DND-41 (cell line): ENCODE measurements around the gene BTBD3.

Source experiments
- ATAC-seq: fragments of 200-7000 bp; cut with Tn5 transposase; 3 replicates; pipeline ENCODE4 v1.9.1; 2021; ENCODE audit warnings: low read depth; ENCODE audit not compliant: insufficient read depth
- DNase-seq: peaks from one replicate; pipeline ENCODE4 v3.0.0-alpha.2; 2020
- H2AFZ ChIP-seq: 2 replicates; pipeline ENCODE4 v1.6.0; 2012; ENCODE audit warnings: low read depth, low read length
- H3K27ac ChIP-seq: 2 replicates; pipeline ENCODE4 v1.5.1; 2012; ENCODE audit warnings: low read length, inconsistent platforms
- H3K27me3 ChIP-seq: fragments of 200-600 bp; sonication (generic); 2 replicates; pipeline ENCODE4 v1.6.0; 2012; ENCODE audit warnings: low read length, mild to moderate bottlenecking, inconsistent platforms; ENCODE audit not compliant: insufficient read depth, poor library complexity
- H3K36me3 ChIP-seq: 2 replicates; pipeline ENCODE4 v1.5.1; 2012; ENCODE audit warnings: low read length, inconsistent platforms; ENCODE audit not compliant: insufficient read depth
- H3K4me1 ChIP-seq: 2 replicates; pipeline ENCODE4 v1.5.1; 2012; ENCODE audit warnings: mild to moderate bottlenecking, low read length; ENCODE audit not compliant: insufficient read depth
- H3K4me2 ChIP-seq: 2 replicates; pipeline ENCODE4 v1.6.0; 2012; ENCODE audit warnings: mild to moderate bottlenecking, moderate library complexity, low read length, inconsistent platforms; ENCODE audit not compliant: insufficient read depth
- H3K4me3 ChIP-seq, 2 experiments: fragments of 200-600 bp in 1 of 2; shearing (Covaris generic) in 1 of 2; 2 replicates each; pipeline ENCODE4 v1.5.1; 2012 to 2016; ENCODE audit warnings: inconsistent platforms in 2 of 2, low read length in 2 of 2, mild to moderate bottlenecking in 2 of 2, low read depth in 1 of 2, moderate library complexity in 1 of 2
- H3K79me2 ChIP-seq: 2 replicates; pipeline ENCODE4 v1.6.0; 2012; ENCODE audit warnings: low read length, inconsistent platforms; ENCODE audit not compliant: insufficient read depth
- H3K9ac ChIP-seq: 2 replicates; pipeline ENCODE4 v1.6.0; 2012; ENCODE audit warnings: low read depth, mild to moderate bottlenecking, inconsistent platforms, low read length, moderate library complexity
- H3K9me3 ChIP-seq: 2 replicates; pipeline ENCODE4 v1.5.1; 2012; ENCODE audit warnings: low read length, moderate library complexity, mild to moderate bottlenecking, inconsistent platforms; ENCODE audit not compliant: insufficient read depth, severe bottlenecking
- H4K20me1 ChIP-seq: 2 replicates; pipeline ENCODE4 v1.6.0; 2012; ENCODE audit warnings: low read length; ENCODE audit not compliant: insufficient read depth
- EZH2 ChIP-seq: IDR thresholded peaks from 3 replicates; pipeline ENCODE4 v1.6.1; 2012; ENCODE audit warnings: borderline replicate concordance, low read depth, mild to moderate bottlenecking, moderate library complexity, low read length, inconsistent platforms; ENCODE audit not compliant: severe bottlenecking
- TF ChIP-seq, protein P1 (sequence below): IDR thresholded peaks from 2 replicates; pipeline ENCODE4 v1.5.1; 2012; ENCODE audit warnings: borderline replicate concordance, low read length, moderate library complexity, mild to moderate bottlenecking; ENCODE audit not compliant: poor library complexity, severe bottlenecking; ENCODE audit errors: extremely low read depth

BTBD3 gene

GRCh38 chr20:11943778-11944177 lies 26.1 kb downstream of the BTBD3 start:
- no peak for ATAC-seq

DNA sequence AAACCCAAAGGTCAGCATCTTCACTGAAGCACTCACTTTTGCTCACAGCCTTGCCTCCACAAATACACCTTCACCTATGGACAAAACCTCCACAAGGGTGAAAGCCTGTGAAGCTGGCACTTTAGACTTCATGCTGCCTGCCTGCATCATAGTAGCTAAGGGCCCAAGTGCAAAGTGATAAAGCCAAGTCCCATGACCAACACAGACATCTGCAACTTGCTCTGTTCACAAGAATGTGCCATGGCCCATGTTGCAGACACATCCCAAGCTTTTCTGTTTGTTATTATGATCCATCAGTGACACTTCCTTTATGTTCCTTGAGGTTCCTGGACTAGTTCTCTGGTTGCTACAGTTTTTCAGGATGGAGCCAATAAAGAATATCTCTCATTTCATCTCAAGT lies 31.1 kb downstream of the BTBD3 start:
- Histone ChIP-seq H3K4me2 (no peak overlapping the region), H3K27me3 (no peaks in the 10 kb centered on the region), H4K20me1 (no peaks in the 10 kb centered on the region), H3K4me1 (no peaks in the 10 kb centered on the region), H3K27ac (no peak overlapping the region), H3K9ac (no peak overlapping the region), H3K4me3 (no peak overlapping the region), H3K9me3 (no peaks in the 10 kb centered on the region), H2AFZ (no peak overlapping the region), H3K36me3 (no peaks in the 10 kb centered on the region), H3K79me2 (no peaks in the 10 kb centered on the region)
- ATAC-seq (no peak), DNase-seq (no peak)
- TF ChIP-seq, protein P1, sequence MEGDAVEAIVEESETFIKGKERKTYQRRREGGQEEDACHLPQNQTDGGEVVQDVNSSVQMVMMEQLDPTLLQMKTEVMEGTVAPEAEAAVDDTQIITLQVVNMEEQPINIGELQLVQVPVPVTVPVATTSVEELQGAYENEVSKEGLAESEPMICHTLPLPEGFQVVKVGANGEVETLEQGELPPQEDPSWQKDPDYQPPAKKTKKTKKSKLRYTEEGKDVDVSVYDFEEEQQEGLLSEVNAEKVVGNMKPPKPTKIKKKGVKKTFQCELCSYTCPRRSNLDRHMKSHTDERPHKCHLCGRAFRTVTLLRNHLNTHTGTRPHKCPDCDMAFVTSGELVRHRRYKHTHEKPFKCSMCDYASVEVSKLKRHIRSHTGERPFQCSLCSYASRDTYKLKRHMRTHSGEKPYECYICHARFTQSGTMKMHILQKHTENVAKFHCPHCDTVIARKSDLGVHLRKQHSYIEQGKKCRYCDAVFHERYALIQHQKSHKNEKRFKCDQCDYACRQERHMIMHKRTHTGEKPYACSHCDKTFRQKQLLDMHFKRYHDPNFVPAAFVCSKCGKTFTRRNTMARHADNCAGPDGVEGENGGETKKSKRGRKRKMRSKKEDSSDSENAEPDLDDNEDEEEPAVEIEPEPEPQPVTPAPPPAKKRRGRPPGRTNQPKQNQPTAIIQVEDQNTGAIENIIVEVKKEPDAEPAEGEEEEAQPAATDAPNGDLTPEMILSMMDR, result no peak
- no peak for TF ChIP-seq EZH2

More at GRCh38 chr20:11943778-11944177, 26.1 kb downstream of the BTBD3 start:
- H3K4me1 ChIP-seq, result no peaks in the 10 kb centered on the region
- H3K27ac ChIP-seq, result no peak overlapping the region
- no peak for DNase-seq
- no peaks in the 10 kb centered on the region for H3K79me2 ChIP-seq
- no peak for TF ChIP-seq EZH2
- TF ChIP-seq, protein P1, result no peak
- H3K9ac ChIP-seq, result no peak overlapping the region
- H4K20me1 ChIP-seq, result no peaks in the 10 kb centered on the region
- H3K9me3 ChIP-seq, result no peaks in the 10 kb centered on the region
- H3K36me3 ChIP-seq, result no peaks in the 10 kb centered on the region
- no peak overlapping the region for H3K4me2 ChIP-seq
- no peak overlapping the region for H3K4me3 ChIP-seq
- no peak overlapping the region for H2AFZ ChIP-seq
- no peaks in the 10 kb centered on the region for H3K27me3 ChIP-seq

- Histone ChIP-seq H2AFZ (no peak overlapping the region), H3K9ac (no peak overlapping the region), H3K4me3 (no peak overlapping the region), H4K20me1 (no peaks in the 10 kb centered on the region), H3K4me2 (no peak overlapping the region), H3K9me3 (no peaks in the 10 kb centered on the region), H3K27me3 (no peaks in the 10 kb centered on the region), H3K36me3 (no peaks in the 10 kb centered on the region), H3K79me2 (no peaks in the 10 kb centered on the region), H3K27ac (no peak overlapping the region), H3K4me1 (no peaks in the 10 kb centered on the region)
- TF ChIP-seq EZH2, result no peak
- TF ChIP-seq, protein P1, result no peak
- ATAC-seq (no peak), DNase-seq (no peak)
Measured at GRCh38 chr20:11949711-11950110, 32.0 kb downstream of the BTBD3 start.

DNA sequence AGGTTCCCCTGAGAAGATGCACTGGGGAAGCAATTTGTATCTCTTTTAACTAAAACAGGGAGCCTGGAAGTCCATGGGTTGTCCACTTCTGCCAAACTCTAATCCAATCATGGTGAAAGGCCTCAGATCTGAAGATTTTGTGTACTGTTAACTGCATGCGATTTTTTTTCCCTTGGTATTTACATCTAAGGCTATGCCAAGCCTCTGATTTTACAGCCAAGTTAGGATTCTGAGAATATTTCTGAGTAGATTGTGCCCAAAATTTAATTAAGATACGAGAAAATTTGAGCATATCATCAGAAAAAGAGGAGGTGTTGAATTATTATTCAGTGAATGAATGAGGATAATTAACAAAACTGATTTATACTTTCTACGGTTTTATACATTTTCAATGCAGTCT lies 34.0 kb downstream of the BTBD3 start:
- Histone ChIP-seq H3K9ac (no peak overlapping the region), H2AFZ (no peak overlapping the region), H3K36me3 (no peaks in the 10 kb centered on the region)

More for the DNA sequence above, 34.0 kb downstream of the BTBD3 start:
- Histone ChIP-seq H4K20me1 (no peaks in the 10 kb centered on the region), H3K4me1 (no peaks in the 10 kb centered on the region), H3K27me3 (no peaks in the 10 kb centered on the region), H3K79me2 (no peaks in the 10 kb centered on the region), H3K27ac (no peak overlapping the region), H3K4me3 (no peak overlapping the region), H3K4me2 (no peak overlapping the region), H3K9me3 (peaks cover 6% of the 10 kb centered on the region)
- DNase-seq, result no peak
- no peak for ATAC-seq
- TF ChIP-seq EZH2, result no peak
- TF ChIP-seq, protein P1, result no peak
